Hematopoietic multipotent progenitor cell treated with erythropoietin and hydrocortisone succinate and interleukin-3 and kit ligand, for 15 days (in vitro differentiated cells): Measurements from ENCODE around the gene CLN3.
"Not testable (repeated sequence)": the region's sequence is repeated elsewhere in the genome, so short reads cannot be mapped to it uniquely, and the experiment has no call there.

Experiments
- DNase-seq: peaks from one replicate; pipeline ENCODE4 v3.0.0-alpha.2; 2015; ENCODE audit warnings: low spot score

The CLN3 gene

DNA sequence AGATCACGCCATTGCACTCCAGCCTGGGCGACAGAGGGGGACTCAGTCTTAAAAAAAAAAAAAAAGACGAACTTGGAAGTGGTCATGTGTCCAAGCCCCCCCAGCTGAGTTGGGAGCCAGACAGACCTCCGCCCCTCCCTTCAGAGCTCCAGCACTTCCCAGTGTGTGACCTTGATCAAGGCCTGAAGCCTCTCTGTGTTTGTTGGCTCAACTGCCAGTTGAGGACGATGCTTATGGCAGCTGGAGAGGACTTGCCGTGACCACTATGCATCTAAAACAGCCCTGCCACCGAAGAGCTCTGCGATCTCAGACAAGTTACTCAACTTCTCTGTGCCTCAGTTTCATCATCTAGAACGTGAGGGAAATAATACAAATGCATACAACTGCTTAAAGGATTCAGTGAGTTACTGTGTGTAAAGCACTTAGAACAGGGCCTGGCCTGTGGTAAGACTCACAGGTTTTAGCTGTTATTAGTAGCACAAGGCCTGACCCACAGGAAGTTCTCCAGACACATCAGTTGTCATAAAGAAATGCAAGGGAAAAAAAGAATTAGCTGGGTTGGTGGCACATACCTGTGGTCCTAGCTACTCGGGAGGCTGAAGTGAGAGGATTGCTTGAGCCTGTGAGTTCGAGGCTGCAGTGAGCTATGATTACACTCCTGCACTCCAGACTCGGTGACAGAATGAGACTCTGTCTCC, 21.8 kb upstream of the CLN3 start:
- no peak for DNase-seq

DNA sequence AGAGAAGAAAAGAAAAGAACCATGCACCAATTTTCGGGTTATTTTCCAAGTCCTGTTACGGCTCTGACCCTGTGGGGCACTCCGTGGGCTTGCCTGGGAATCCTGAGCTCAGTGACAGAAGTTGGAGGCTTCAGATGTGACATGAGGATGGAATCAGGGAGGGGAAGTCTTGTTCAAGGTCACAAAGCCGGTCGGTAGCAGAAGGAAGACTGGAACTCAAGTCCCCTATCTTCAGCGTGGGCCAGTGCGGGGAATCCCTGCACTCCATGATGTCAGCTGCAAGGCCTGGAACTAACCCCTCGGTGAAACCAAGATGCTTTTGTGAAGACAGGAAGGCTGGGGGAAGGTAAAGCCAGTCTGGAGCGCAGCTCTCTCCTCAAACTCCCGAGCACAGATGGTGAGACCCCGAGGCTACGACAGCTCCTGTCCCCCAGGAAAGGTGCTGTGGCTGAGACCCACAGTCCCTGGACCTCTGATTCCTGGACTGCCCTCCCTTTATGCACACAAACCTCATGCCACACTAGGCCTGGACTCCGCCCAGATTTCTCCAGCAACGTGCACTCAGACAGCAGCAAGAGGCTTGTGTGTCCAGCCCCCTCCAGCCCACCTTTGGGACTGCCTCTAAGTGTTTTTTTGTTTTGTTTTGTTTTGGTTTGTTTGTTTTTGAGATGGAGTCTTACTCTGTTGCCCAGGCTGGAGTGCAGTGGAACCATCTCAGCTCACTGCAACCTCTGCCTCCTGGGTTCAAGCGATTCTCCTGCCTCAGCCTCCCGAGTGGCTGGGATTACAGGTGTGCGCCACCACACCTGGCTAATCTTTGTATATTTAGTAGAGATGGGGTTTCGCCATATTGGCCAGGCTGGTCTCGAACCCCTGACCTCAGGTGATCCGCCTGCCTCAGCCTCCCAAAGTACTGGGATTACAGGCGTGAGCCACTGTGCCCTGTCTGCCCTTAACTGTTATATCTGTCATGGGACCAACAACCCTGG, 20.2 kb upstream of the CLN3 start:
- no peak for DNase-seq

DNA sequence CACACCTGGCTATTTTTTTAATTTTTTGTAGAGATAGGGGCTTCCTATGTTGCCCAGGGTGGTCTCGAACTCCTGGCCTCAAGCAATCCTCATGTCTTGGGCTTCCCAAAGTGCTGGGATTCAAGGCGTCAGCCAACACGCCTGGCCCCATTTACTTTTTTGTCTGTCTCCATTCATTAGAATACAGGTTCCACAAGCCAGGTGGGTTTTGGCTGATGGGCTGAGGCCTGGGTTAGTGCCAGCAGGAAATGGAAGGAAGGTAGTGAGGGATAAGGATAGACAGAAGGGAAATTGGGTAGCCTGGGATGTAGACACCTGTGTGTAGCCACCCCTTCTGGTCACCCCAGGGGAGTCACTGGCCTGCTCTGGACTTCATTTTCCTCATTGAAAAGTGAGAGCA, 19.2 kb upstream of the CLN3 start:
- no peak for DNase-seq

DNA sequence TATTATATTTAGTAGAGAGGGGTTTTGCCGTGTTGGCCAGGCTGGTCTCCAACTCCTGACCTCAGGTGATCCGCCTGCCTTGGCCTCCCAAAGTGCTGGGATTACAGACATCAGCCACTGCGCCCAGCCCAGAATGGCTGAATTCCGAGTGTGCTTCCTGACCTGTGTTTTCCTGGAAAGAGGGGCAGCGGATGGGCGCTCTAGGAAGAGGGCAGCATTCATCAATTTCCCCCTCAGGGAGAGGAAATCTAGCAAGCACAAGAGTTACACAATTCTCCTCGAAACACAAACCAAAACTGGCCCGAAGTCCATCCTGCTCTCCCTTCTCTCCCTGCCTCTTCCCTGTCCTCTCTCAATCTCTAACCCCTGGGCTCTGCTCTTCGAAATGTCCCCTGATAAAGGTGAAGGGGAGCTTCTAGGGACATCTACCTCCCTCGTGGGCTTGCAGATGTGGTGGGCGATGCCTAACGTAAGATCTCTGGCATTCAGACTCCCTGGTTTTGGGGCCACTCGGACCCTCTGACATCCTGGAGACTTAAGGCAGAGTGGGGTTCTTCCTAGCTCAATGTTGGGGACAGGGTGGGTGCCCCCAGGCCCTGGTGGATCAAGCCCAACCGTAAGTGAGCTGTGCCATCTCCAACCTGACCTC, 13.7 kb upstream of the CLN3 start:
- DNase-seq, result no peak

DNA sequence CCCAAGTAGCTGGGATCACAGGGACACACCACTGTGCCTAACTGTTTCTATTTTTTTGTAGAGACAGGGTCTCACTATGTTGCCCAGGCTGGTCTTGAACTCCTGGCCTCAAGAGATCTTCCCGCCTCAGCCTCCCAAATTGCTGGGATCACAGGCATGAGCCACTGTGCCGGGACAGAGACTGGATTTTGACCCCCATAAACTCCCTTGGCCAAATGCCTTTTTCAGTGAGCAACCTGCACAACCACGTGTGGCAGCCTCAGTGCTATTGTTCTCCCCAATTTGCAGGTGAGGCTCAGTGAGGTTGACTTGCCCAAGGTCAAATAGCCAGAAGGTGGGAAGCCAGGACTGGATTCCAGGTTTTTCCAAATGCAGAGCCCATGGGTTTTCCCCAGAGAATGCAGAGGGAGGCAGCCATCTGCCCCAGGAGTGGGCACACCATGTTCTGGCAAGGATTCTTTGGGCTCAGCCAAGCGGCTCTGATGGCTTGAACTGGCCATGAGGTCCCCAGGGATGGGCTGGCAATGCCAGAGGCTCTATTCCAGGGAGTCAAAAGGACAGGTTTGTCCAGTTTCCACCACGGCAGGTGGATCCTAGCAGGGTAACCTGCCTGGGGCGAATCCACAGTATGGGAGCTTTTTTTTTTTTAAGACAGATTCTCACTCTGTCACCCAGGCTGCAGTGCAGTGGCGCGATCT, 13.0 kb upstream of the CLN3 start:
- DNase-seq, result no peak

DNA sequence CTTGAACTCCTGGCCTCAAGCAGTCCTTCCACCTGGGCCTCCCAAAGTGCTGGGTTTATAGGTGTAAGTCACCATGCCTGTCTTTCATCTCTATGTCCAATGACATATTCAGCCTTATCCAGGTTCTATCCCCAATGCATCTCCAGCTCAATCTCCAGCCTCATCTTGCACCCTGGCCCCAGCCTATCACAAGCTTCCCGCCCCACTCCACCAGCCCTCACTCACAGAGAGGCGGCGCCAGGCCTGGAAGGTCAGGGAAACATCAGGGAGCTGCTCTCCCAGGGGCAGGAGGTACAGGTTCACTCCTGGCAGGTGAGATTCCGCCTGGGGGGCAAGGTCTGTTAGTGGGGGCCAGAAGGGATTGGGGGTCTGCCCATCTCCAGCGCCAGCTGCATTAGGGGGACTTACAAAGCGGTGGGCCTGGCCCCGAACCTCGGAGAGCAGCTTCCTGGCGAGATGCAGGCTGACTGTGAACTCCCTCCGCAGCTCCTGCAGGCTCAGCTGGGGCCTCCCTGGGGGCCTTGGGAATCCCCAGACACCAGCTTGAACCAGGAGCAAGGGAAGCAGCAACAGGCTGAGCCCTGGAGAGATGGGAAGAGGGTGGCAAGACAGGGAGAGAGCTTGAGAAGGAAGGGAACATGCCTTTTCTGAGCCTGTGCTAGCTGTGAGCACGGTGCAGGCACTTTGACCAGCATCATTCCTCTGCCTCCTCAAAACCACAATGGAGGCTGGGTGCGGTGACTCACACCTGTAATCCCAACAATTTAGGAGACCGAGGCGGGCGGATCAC, 11.8 kb upstream of the CLN3 start:
- DNase-seq, result no peak

DNA sequence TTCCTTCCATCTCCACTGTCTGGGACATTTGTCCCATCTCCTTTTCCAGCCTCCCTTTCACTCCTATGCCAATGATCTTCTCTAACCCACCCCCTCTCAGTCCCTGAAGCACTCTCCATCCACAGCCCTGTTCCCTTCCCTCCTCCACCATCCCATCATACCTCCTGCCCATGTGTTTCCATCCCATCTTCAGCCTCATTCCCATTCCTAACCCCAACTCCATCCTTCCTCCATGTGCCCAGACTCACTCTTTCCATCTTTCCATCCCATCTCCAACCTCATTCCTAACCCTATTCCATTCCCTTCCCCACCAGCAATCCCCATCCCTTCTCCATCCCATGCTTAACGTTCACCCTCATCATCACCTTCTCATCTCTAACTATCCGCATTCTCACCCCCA, 10.4 kb upstream of the CLN3 start:
- DNase-seq, result no peak

DNA sequence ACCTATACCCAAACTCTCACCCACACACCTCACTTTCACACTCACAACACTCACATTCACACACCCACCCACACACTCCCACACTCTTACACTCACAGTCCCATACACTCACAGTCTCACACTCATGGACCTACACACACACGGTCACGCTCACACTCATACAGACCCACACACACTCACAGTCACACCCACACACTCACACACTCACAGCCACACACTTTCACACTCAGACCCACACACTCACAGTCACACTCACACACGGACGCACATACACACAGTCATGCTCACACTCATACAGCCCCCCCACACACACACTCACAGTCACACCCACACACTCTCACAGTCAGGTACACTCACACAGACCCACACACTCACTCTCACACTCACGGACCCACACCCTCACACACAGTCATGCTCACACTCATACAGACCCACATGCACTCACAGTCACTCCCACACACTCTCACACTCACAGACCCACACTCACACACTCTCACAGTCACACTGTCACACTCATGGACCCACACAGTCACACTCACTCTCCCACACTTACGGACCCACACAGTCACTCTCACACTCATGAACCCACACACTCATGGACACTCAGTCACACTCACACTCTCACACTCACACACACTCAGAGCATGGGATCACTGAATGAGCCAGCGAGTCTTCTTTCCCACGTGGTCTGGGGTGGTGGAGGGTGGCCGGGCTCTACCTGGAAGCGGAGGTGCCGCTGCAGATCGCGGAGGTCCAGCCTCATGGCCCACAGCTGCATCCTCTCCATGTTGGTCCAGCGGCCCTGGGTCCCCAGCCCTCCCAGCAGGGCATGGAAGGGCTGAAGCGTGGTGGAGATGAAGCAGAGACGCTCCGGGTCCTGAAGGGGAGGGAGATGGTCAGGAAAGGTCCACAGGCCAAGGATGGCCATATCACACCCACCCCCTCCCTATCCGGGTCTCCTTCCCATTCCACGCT, 9.7 kb upstream of the CLN3 start:
- DNase-seq, result no peak

DNA sequence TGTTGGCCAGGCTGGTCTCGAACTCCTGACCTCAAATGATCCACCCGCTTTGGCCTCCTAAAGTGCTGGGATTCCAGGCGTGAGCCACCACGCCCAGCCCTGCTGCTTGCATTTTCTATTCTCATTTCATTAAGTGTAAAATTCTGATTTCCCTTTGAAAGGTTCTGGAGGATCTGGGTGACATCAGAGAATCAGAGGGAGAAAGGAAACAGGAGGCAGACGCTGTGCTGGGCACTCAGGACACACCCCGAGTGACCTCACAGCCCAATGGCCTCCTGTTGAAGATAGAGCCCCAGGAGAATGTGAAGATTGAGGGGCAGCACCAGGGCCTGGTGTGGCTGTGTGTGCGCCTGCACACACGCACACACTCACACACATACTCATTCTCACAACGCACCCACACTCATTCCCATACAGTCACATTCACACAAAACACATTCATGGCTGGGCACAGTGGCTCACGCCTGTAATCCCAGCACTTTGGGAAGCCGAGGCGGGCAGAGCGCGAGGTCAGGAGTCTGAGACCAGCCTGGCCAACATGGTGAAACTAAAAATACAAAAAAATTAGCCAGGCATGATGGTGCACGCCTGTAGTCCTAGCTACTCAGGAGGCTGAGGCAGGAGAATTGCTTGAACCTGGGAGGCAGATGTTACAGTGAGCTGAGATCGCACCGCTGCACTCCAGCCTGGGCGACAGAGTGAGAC, 8.8 kb upstream of the CLN3 start:
- DNase-seq, result not testable (repeated sequence)

DNA sequence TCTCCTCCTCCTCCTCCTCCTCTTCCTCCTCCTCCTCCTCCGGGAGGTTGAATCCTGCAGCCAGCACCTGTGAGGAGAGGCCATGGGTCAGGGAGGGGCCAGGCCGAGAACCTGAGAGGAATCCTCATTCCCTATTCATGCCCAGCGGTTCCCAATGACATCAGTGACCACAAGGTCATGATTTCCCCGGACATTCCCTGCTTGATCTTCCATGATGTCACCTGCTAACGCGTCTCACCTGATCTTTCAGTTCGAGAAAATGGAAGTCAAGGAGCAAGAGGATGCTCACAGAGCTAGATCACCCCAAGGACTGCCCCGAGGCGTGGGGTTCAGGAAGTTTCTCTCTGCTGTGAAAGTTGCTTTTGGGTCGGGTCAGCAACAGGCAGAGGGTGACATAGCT, 8.0 kb upstream of the CLN3 start:
- DNase-seq, result no peak

DNA sequence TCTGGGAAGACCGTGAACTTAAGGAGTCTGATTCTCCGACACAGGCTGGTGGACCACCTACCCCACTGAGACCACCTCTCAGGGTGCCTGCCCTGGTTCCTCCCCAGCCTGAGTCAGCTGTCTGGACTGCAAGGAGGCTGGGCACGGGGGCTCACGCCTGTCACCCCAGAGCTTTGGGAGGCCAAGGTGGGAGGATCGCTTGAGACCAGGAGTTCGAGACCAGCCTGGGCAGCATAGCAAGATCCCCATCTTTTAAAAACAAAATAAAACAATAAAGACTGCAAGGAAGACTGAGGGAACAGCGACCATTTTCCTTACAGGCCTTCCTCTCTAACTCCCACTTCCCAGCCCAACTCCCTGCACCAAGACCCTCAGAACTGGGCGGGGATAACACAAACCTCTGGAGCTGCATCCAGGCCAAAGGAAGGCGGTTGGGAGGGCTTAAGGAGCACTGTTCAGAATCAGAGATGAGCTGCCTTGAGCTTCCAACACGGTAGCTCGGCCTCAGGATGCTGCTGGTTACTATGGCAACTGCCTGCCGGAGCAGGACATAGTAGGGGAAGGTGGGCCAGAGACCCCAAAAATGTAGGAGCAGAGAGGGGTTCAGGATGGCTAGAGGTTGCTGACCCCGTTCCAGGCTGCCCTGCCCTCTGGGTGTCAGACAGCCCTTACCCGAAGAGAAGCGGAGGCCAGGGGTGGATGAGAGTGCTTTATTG, 7.0 kb upstream of the CLN3 start:
- DNase-seq, result no peak

DNA sequence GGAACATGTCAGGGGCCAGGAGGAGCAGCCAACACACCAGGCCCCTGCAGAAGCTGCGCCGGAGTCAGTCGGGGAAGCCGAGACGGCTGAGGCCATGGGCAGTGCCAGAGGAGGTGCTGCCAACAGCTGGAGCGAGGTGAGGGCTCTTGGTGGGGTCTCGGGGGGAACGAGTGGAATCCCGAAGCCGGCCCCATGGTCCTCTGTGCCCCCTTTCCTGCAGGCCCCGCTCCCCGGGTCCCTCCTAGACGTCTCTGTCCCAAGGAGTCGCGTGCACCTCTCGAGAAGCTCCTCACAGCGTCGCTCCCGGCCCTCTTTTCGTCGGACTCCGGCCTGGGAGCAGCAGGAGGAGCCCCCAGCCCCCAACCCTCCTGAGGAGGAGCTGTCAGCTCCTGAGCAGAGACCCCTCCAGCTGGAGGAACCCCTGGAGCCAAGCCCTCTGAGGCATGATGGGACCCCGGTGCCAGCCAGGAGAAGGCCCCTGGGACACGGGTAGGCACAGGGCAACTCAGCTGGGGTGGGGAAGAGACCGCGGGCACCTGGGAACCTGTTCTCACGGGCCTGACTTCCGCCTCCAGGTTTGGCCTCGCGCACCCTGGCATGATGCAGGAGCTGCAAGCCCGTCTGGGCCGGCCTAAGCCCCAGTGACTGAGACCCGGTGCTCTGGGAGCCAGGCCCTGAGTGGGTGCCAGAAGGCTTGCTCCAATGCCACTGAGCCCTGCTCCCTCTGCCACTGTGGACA, 6.2 kb upstream of the CLN3 start:
- no peak for DNase-seq

DNA sequence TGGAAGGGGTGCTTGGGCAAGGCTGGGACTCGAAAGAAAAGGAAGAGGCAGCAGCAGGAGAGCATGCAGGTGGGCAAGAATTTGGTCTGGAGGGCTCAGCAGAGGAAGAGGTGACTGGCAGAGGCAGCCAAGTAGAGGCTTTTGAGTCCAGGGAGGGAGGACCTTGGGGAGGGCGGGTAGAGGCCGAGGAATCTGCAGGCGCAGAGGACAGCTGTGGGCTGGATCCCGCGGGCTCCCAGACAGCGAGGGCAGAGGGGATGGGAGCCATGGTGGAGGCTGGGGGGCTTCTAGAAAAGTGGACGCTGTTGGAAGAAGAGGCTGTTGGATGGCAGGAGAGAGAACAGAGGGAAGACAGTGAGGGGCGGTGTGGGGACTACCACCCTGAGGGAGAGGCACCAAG, 5.5 kb upstream of the CLN3 start:
- no peak for DNase-seq

DNA sequence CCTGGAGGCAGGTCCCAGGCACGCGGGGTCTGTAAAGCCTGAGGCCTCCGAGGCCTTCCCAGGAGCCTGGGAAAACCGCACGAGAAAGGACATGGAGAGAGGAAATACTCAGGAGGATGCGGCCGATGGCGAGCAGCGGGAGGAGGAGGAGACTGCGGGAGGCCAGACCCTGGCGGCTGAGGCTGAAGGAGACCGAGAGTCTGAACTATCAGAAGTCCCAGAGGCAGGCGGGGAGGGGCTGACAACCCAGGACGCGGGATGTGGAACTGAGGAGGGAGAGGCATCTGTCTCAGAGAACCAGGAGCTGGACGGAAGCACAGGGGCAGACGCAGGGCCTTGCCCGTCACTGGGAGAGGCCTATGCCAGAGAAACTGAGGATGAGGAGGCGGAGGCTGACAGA, 5.0 kb upstream of the CLN3 start:
- DNase-seq, result no peak

DNA sequence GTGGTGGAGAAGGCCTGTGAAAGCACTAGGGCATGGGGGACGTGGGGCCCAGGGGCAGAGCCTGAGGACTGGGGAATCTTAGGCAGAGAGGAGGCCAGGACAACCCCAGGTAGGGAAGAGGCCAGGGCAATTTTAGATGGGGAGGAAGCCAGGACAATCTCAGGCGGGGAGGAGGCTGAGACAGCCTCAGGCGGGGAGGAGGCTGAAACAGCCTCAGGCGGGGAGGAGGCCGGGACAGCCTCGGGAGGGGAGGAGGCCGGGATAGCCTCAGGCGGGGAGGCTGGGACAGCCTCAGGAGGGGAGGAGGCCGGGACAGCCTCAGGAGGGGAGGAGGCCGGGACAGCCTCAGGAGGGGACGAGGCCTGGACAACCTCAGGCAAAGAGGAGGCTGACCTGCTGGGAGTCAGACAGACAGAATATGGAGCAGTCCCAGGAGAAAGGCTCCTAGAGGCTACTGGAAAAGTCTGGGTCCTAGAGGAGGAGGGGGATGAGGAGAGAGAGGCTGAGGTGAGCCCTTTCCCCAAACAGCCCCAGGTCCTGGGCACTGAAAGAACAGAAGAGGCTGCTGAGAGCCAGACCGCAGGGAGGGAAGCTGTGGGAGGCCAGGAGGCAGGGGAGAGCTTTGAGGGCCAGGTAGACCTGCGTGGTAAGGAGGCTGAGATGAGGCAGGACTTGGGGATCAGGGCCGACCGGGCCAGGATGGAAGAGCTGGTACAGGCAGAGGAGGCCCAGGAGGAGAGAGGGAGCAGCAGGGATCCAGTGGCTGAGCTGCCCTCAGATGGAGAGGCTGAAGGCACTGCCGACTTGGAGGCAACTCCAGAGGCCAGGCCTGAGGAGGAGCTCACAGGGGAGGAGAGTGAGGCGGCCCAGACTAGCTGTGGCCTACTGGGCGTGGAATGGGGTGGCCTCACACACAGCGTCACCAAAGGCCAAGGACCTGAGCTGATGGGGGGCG, 4.2 kb upstream of the CLN3 start:
- DNase-seq, result no peak

DNA sequence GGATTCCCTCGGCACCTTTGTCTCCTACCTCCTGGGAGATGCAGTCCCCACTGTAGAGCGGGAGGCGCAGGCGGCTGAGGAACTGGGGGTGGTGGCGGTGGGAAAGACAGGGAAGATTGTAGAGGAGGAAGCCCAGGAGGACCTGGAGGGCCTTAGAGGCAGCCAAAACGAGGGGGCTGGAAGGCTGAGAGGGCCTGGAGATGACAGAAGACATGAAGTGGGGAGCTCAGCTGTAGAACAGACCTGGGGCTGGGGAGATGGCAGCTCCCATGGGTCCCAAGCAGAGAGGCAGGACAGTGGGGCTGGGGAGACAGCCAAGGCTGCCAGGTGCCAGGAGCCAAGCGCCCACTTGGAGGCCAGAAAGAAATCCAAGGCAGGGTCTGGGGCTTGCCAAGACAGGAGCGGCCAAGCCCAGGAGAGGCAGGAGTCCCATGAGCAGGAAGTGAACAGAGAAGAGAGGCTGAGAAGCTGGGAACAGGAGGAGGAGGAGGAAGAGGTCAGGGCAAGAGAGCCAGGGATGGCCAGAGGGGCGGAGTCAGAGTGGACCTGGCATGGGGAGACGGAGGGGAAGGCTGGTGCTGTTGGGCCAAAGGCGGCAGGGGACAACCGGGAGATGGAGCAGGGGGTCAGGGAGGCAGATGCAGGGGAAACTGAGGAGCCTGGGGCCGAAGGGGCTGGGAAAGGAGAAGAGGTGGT, 3.4 kb upstream of the CLN3 start:
- no peak for DNase-seq
